ENCODE measurements around the gene ZFP57.

Gene ZFP57

DNA sequence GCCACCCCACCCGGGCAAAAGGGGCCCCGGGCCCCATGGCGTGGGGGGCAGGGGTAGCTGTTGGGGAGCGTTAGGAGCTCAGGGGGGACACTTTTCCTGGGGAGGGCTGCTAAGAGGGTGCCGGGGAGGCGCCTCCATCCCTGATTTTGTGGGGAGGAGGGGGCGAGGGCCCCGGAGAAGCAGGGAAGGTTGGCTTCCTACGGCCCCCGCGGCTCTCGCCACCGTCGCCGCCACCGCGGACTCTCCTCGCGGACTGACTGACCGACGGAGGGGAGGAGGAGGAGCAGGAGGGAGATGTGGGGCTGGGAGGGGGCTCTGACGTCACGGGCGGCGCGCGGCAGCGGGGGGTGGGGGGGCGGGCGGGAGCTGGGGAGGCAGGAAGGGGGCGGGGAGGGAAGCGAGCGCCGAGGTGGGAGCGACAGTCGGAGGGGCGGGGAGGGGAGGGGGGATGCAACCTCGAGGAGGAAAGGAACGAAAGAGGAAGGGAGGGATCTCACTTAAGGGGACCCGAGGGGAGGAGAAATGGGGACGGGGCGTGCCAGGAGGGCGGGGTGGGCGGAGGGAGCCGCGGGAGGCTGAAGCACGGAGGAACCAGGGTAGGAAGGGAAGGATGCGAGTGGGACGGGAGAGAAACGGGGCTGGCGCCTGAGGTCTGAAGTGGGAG lies 53.1 kb downstream of the ZFP57 start:
- H3K4me3 ChIP-seq (ENCODE audit: low read length, poor library complexity, severe bottlenecking) = peak overlapping the region; percentile 78
- no peaks in the 10 kb centered on the region for H3K9me3 ChIP-seq (ENCODE audit: insufficient read depth, low read depth, low read length)
- no peaks in the 10 kb centered on the region for H3K9me2 ChIP-seq (replicated peaks; ENCODE audit: low read depth, low read length)
- H3K4me2 ChIP-seq (ENCODE audit: low read depth, low read length, poor library complexity, severe bottlenecking) = peak overlapping the region; percentile 83
- no peaks in the 10 kb centered on the region for H3K36me3 ChIP-seq (ENCODE audit: insufficient read depth, low read length)
- H3F3A ChIP-seq (ENCODE audit: low read depth) = no peaks in the 10 kb centered on the region
- H3K4me1 ChIP-seq (ENCODE audit: insufficient read depth, low read length, poor library complexity, severe bottlenecking) = peaks cover 20% of the 10 kb centered on the region
- H3K27me3 ChIP-seq (ENCODE audit: insufficient read depth, low read length, poor library complexity, severe bottlenecking) = no peaks in the 10 kb centered on the region
- TF ChIP-seq, protein P1, sequence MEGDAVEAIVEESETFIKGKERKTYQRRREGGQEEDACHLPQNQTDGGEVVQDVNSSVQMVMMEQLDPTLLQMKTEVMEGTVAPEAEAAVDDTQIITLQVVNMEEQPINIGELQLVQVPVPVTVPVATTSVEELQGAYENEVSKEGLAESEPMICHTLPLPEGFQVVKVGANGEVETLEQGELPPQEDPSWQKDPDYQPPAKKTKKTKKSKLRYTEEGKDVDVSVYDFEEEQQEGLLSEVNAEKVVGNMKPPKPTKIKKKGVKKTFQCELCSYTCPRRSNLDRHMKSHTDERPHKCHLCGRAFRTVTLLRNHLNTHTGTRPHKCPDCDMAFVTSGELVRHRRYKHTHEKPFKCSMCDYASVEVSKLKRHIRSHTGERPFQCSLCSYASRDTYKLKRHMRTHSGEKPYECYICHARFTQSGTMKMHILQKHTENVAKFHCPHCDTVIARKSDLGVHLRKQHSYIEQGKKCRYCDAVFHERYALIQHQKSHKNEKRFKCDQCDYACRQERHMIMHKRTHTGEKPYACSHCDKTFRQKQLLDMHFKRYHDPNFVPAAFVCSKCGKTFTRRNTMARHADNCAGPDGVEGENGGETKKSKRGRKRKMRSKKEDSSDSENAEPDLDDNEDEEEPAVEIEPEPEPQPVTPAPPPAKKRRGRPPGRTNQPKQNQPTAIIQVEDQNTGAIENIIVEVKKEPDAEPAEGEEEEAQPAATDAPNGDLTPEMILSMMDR (conservative IDR thresholded peaks at IDR 0.05; ENCODE audit: low read length) = no peak
- TF ChIP-seq EZH2phosphoT487 (IDR thresholded peaks at IDR 0.05; ENCODE audit: borderline replicate concordance) = no peak
- H2AFZ ChIP-seq (ENCODE audit: low read length) = peak overlapping the region; percentile 84
- H4K20me1 ChIP-seq (ENCODE audit: insufficient read depth, low read length, poor library complexity, severe bottlenecking) = no peaks in the 10 kb centered on the region
- H3K79me2 ChIP-seq (ENCODE audit: insufficient read depth, low read length) = no peaks in the 10 kb centered on the region
- peak overlapping the region; percentile 74 for H3K9ac ChIP-seq (ENCODE audit: low read depth, low read length, poor library complexity, severe bottlenecking)

- no peaks in the 10 kb centered on the region for H3K36me3 ChIP-seq (ENCODE audit: insufficient read depth, low read length)
- no peaks in the 10 kb centered on the region for H3F3A ChIP-seq (ENCODE audit: low read depth)
- H3K27me3 ChIP-seq (ENCODE audit: insufficient read depth, low read length, poor library complexity, severe bottlenecking) = no peaks in the 10 kb centered on the region
- H3K9me2 ChIP-seq (replicated peaks; ENCODE audit: low read depth, low read length) = no peaks in the 10 kb centered on the region
- no peaks in the 10 kb centered on the region for H3K9me3 ChIP-seq (ENCODE audit: insufficient read depth, low read depth, low read length)
- TF ChIP-seq, protein P1 (conservative IDR thresholded peaks at IDR 0.05; ENCODE audit: low read length) = no peak
- no peak for TF ChIP-seq EZH2phosphoT487 (IDR thresholded peaks at IDR 0.05; ENCODE audit: borderline replicate concordance)
- H3K4me2 ChIP-seq (ENCODE audit: low read depth, low read length, poor library complexity, severe bottlenecking) = no peak overlapping the region
- no peak overlapping the region for H3K9ac ChIP-seq (ENCODE audit: low read depth, low read length, poor library complexity, severe bottlenecking)
- H3K4me3 ChIP-seq (ENCODE audit: low read length, poor library complexity, severe bottlenecking) = peak overlapping the region; percentile 37
- H2AFZ ChIP-seq (ENCODE audit: low read length) = no peak overlapping the region
- no peaks in the 10 kb centered on the region for H3K79me2 ChIP-seq (ENCODE audit: insufficient read depth, low read length)
- no peaks in the 10 kb centered on the region for H4K20me1 ChIP-seq (ENCODE audit: insufficient read depth, low read length, poor library complexity, severe bottlenecking)
- peaks cover 20% of the 10 kb centered on the region for H3K4me1 ChIP-seq (ENCODE audit: insufficient read depth, low read length, poor library complexity, severe bottlenecking)
Measured at GRCh38 chr6:29626948-29627754, 53.8 kb downstream of the ZFP57 start.

DNA sequence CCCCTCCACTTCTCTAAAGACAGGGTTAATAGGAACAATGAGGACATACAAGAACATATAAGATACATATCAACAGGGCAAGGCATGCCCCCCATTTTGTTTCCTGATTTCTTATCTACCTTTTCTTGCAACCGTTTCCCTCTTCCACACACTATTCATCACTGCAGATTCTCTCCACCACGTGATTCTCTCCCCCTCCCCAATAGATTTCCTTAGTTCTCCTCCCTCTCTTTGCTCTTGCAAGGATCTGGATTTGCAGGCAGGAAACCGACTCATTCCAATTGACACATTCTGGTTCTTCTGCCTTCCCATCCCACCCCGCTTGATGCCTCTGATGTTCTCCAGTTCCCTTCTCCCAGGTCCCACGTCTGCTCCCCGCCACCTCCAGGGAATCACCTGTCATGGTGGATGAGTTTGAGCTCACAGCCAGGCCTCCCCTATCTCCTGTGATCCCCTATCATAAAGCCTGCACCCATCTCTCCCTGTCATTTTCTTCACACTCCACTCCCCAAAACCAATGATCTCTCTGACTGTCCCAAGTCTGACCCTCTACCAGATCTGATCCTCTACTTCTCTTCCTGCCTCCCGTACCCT lies 55.5 kb downstream of the ZFP57 start:
- Histone ChIP-seq H3K36me3 (ENCODE audit: insufficient read depth, low read length) (no peaks in the 10 kb centered on the region), H3K9me2 (replicated peaks; ENCODE audit: low read depth, low read length) (no peaks in the 10 kb centered on the region), H3K4me3 (ENCODE audit: low read length, poor library complexity, severe bottlenecking) (no peak overlapping the region)

More for the DNA sequence above, 55.5 kb downstream of the ZFP57 start:
- H2AFZ ChIP-seq (ENCODE audit: low read length) = no peak overlapping the region
- H3K4me1 ChIP-seq (ENCODE audit: insufficient read depth, low read length, poor library complexity, severe bottlenecking) = peaks cover 11% of the 10 kb centered on the region
- no peaks in the 10 kb centered on the region for H3K27me3 ChIP-seq (ENCODE audit: insufficient read depth, low read length, poor library complexity, severe bottlenecking)
- H3K4me2 ChIP-seq (ENCODE audit: low read depth, low read length, poor library complexity, severe bottlenecking) = no peak overlapping the region
- no peak overlapping the region for H3K9ac ChIP-seq (ENCODE audit: low read depth, low read length, poor library complexity, severe bottlenecking)
- H4K20me1 ChIP-seq (ENCODE audit: insufficient read depth, low read length, poor library complexity, severe bottlenecking) = no peaks in the 10 kb centered on the region
- H3F3A ChIP-seq (ENCODE audit: low read depth) = no peaks in the 10 kb centered on the region
- no peaks in the 10 kb centered on the region for H3K79me2 ChIP-seq (ENCODE audit: insufficient read depth, low read length)
- H3K9me3 ChIP-seq (ENCODE audit: insufficient read depth, low read depth, low read length) = no peaks in the 10 kb centered on the region
- no peak for TF ChIP-seq EZH2phosphoT487 (IDR thresholded peaks at IDR 0.05; ENCODE audit: borderline replicate concordance)
- TF ChIP-seq, protein P1 (conservative IDR thresholded peaks at IDR 0.05; ENCODE audit: low read length) = no peak
